ENCODE results near the gene MUC4.
"Not testable (repeated sequence)": the region's sequence is repeated elsewhere in the genome, so short reads cannot be mapped to it uniquely, and the experiment has no call there.

MUC4 gene

GRCh38 chr3:195732940-195733339 is 78.8 kb downstream of the MUC4 start:
- Histone ChIP-seq H4K8ac (ENCODE audit: low read depth, low read length) (no peak overlapping the region), H3K4me2 (ENCODE audit: low read length) (no peak overlapping the region), H3K27me3 (ENCODE audit: insufficient read depth, low read length, poor library complexity) (no peaks in the 10 kb centered on the region), H3K23ac (ENCODE audit: low read length) (no peak overlapping the region), H3K56ac (ENCODE audit: low read length) (no peak overlapping the region), H3K79me1 (ENCODE audit: low read length) (no peaks in the 10 kb centered on the region), H3K79me2 (ENCODE audit: control insufficient read depth, insufficient read depth, low read length) (no peaks in the 10 kb centered on the region), H2AK5ac (ENCODE audit: low read length) (no peak overlapping the region), H2BK5ac (ENCODE audit: low read length) (no peak overlapping the region), H3K4me3 (ENCODE audit: low read length) (no peak overlapping the region), H3K27ac (ENCODE audit: low read depth, low read length) (no peak overlapping the region), H3K4ac (ENCODE audit: low read depth, low read length) (no peak overlapping the region), H2BK15ac (replicated peaks; ENCODE audit: low read depth) (no peak overlapping the region), H3K4me1 (ENCODE audit: control insufficient read depth, low read depth, low read length) (no peaks in the 10 kb centered on the region), H2BK120ac (ENCODE audit: low read depth, low read length) (no peak overlapping the region), H3K36me3 (ENCODE audit: control insufficient read depth, insufficient read depth, low read length) (no peaks in the 10 kb centered on the region), H3K18ac (ENCODE audit: low read length) (no peak overlapping the region), H4K5ac (ENCODE audit: low read length) (no peak overlapping the region), H3K9ac (ENCODE audit: low read length) (no peak overlapping the region)
- DNase-seq, result no peak
- WGBS (ENCODE audit: extremely low coverage, insufficient coverage, low lambda C conversion rate), result no CpG with 5 or more reads among the region's 12 CpGs

- Histone ChIP-seq H2AK5ac (ENCODE audit: low read length) (no peak overlapping the region), H2BK5ac (ENCODE audit: low read length) (no peak overlapping the region), H2BK120ac (ENCODE audit: low read depth, low read length) (no peak overlapping the region), H3K4me3 (ENCODE audit: low read length) (no peak overlapping the region), H4K5ac (ENCODE audit: low read length) (no peak overlapping the region), H3K36me3 (ENCODE audit: control insufficient read depth, insufficient read depth, low read length) (no peaks in the 10 kb centered on the region), H2BK15ac (replicated peaks; ENCODE audit: low read depth) (no peak overlapping the region), H3K23ac (ENCODE audit: low read length) (no peak overlapping the region), H4K8ac (ENCODE audit: low read depth, low read length) (no peak overlapping the region), H3K79me2 (ENCODE audit: control insufficient read depth, insufficient read depth, low read length) (no peaks in the 10 kb centered on the region), H3K27ac (ENCODE audit: low read depth, low read length) (no peak overlapping the region), H3K56ac (ENCODE audit: low read length) (no peak overlapping the region), H3K4me2 (ENCODE audit: low read length) (no peak overlapping the region), H3K4me1 (ENCODE audit: control insufficient read depth, low read depth, low read length) (no peaks in the 10 kb centered on the region), H3K9ac (ENCODE audit: low read length) (no peak overlapping the region), H3K18ac (ENCODE audit: low read length) (no peak overlapping the region), H3K79me1 (ENCODE audit: low read length) (no peaks in the 10 kb centered on the region), H3K4ac (ENCODE audit: low read depth, low read length) (no peak overlapping the region), H3K27me3 (ENCODE audit: insufficient read depth, low read length, poor library complexity) (no peaks in the 10 kb centered on the region)
- no CpG with 5 or more reads among the region's 11 CpGs for WGBS (ENCODE audit: extremely low coverage, insufficient coverage, low lambda C conversion rate)
- DNase-seq, result no peak
Measured at GRCh38 chr3:195731356-195731905, 80.3 kb downstream of the MUC4 start.

- H3K79me2 ChIP-seq (ENCODE audit: control insufficient read depth, insufficient read depth, low read length), result no peaks in the 10 kb centered on the region
- no peak overlapping the region for H3K56ac ChIP-seq (ENCODE audit: low read length)
- H2BK120ac ChIP-seq (ENCODE audit: low read depth, low read length), result no peak overlapping the region
- H2BK15ac ChIP-seq (replicated peaks; ENCODE audit: low read depth), result no peak overlapping the region
- no peak overlapping the region for H3K9ac ChIP-seq (ENCODE audit: low read length)
- H3K4ac ChIP-seq (ENCODE audit: low read depth, low read length), result no peak overlapping the region
- H3K4me3 ChIP-seq (ENCODE audit: low read length), result no peak overlapping the region
- no peak overlapping the region for H4K8ac ChIP-seq (ENCODE audit: low read depth, low read length)
- H3K4me2 ChIP-seq (ENCODE audit: low read length), result no peak overlapping the region
- no peak overlapping the region for H4K5ac ChIP-seq (ENCODE audit: low read length)
- H3K18ac ChIP-seq (ENCODE audit: low read length), result no peak overlapping the region
- no peaks in the 10 kb centered on the region for H3K4me1 ChIP-seq (ENCODE audit: control insufficient read depth, low read depth, low read length)
- no peak overlapping the region for H2BK5ac ChIP-seq (ENCODE audit: low read length)
- WGBS (ENCODE audit: extremely low coverage, insufficient coverage, low lambda C conversion rate), result no CpG with 5 or more reads among the region's 18 CpGs
- H3K23ac ChIP-seq (ENCODE audit: low read length), result no peak overlapping the region
- no peaks in the 10 kb centered on the region for H3K27me3 ChIP-seq (ENCODE audit: insufficient read depth, low read length, poor library complexity)
- no peaks in the 10 kb centered on the region for H3K36me3 ChIP-seq (ENCODE audit: control insufficient read depth, insufficient read depth, low read length)
- no peak overlapping the region for H2AK5ac ChIP-seq (ENCODE audit: low read length)
- DNase-seq, result no peak
- H3K79me1 ChIP-seq (ENCODE audit: low read length), result no peaks in the 10 kb centered on the region
- H3K27ac ChIP-seq (ENCODE audit: low read depth, low read length), result no peak overlapping the region
Measured at GRCh38 chr3:195729476-195730251, 82.1 kb downstream of the MUC4 start.

- H4K8ac ChIP-seq (ENCODE audit: low read depth, low read length); H3K36me3 ChIP-seq (ENCODE audit: control insufficient read depth, insufficient read depth, low read length); H3K27me3 ChIP-seq (ENCODE audit: insufficient read depth, low read length, poor library complexity); H2BK15ac ChIP-seq (replicated peaks; ENCODE audit: low read depth); H3K4ac ChIP-seq (ENCODE audit: low read depth, low read length); DNase-seq; H2AK5ac ChIP-seq (ENCODE audit: low read length); H3K4me3 ChIP-seq (ENCODE audit: low read length); H3K79me2 ChIP-seq (ENCODE audit: control insufficient read depth, insufficient read depth, low read length); H4K5ac ChIP-seq (ENCODE audit: low read length); H3K4me2 ChIP-seq (ENCODE audit: low read length); H3K79me1 ChIP-seq (ENCODE audit: low read length); H3K23ac ChIP-seq (ENCODE audit: low read length); H3K27ac ChIP-seq (ENCODE audit: low read depth, low read length); H3K9ac ChIP-seq (ENCODE audit: low read length); H2BK120ac ChIP-seq (ENCODE audit: low read depth, low read length); H3K56ac ChIP-seq (ENCODE audit: low read length); H2BK5ac ChIP-seq (ENCODE audit: low read length); H3K18ac ChIP-seq (ENCODE audit: low read length); H3K4me1 ChIP-seq (ENCODE audit: control insufficient read depth, low read depth, low read length): not testable (repeated sequence)
- WGBS (ENCODE audit: extremely low coverage, insufficient coverage, low lambda C conversion rate), result no CpG with 5 or more reads among the region's 5 CpGs
Measured at GRCh38 chr3:195728789-195729188, 82.9 kb downstream of the MUC4 start.

- Histone ChIP-seq H3K9ac (ENCODE audit: low read length) (no peak overlapping the region), H3K18ac (ENCODE audit: low read length) (no peak overlapping the region), H2AK5ac (ENCODE audit: low read length) (no peak overlapping the region), H3K36me3 (ENCODE audit: control insufficient read depth, insufficient read depth, low read length) (no peaks in the 10 kb centered on the region), H2BK120ac (ENCODE audit: low read depth, low read length) (no peak overlapping the region), H4K5ac (ENCODE audit: low read length) (no peak overlapping the region), H3K4me1 (ENCODE audit: control insufficient read depth, low read depth, low read length) (no peaks in the 10 kb centered on the region), H3K4me3 (ENCODE audit: low read length) (no peak overlapping the region), H3K79me2 (ENCODE audit: control insufficient read depth, insufficient read depth, low read length) (no peaks in the 10 kb centered on the region), H3K56ac (ENCODE audit: low read length) (no peak overlapping the region), H3K79me1 (ENCODE audit: low read length) (no peaks in the 10 kb centered on the region), H2BK5ac (ENCODE audit: low read length) (no peak overlapping the region), H3K4me2 (ENCODE audit: low read length) (no peak overlapping the region), H2BK15ac (replicated peaks; ENCODE audit: low read depth) (no peak overlapping the region), H3K4ac (ENCODE audit: low read depth, low read length) (no peak overlapping the region), H3K27ac (ENCODE audit: low read depth, low read length) (no peak overlapping the region), H3K23ac (ENCODE audit: low read length) (no peak overlapping the region), H4K8ac (ENCODE audit: low read depth, low read length) (no peak overlapping the region), H3K27me3 (ENCODE audit: insufficient read depth, low read length, poor library complexity) (no peaks in the 10 kb centered on the region)
- DNase-seq, result no peak
- no CpG with 5 or more reads among the region's 7 CpGs for WGBS (ENCODE audit: extremely low coverage, insufficient coverage, low lambda C conversion rate)
Measured at GRCh38 chr3:195727606-195728195, 84.0 kb downstream of the MUC4 start.
